Astrocyte (in vitro differentiated cells and primary cell): Measurements from ENCODE around the gene DOCK1.

Experiments
- CTCF ChIP-seq: IDR thresholded peaks from 2 replicates; pipeline ENCODE4 v1.5.1; 2011; ENCODE audit warnings: low read depth, mild to moderate bottlenecking, inconsistent platforms, low read length, moderate library complexity; ENCODE audit not compliant: insufficient read depth
- EZH2 ChIP-seq: IDR thresholded peaks from 2 replicates; pipeline ENCODE4 v1.6.1; 2012; ENCODE audit warnings: mild to moderate bottlenecking, low read length, inconsistent platforms; ENCODE audit not compliant: insufficient read depth

GRCh38 chr10:127345231-127345965 is 440.2 kb downstream of the DOCK1 start:
- TF ChIP-seq CTCF (no peak), EZH2 (no peak)
